HG03432 (cell line): Measurements from ENCODE around the gene NPAS1.

Experiments used
- ATAC-seq: cut with Tn5 transposase; IDR thresholded peaks from one replicate; pipeline ENCODE4 v1.9.1; 2021; ENCODE audit warnings: mild to moderate bottlenecking, moderate library complexity; ENCODE audit not compliant: unreplicated experiment

Gene NPAS1

DNA sequence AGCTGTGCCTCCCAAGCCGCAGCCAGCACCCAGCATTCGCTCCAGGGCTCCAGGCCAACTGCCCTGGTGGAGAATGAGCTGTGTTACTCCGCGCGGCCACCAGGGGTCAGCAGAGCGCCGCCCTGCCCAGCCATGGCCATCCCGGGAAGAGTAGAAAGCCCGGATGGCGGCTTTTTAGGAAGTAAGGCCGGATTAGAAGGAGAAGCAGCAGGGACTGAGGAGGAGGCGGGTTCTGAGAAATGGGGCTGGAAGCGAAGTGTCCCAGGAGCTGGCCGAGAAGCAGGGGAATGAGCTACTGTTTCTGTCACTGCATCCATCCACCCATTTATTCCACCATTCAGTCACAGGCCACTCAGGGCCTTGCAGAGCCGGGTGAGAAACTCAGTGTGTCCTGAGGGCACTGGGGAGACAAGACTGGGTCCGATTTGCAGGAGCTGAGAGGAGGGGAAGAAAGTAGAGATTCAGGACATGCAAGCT lies 6.6 kb upstream of the NPAS1 start:
- ATAC-seq: no peak

GRCh38 chr19:47018923-47019322 lies 714 bp upstream of the NPAS1 start:
- no peak for ATAC-seq

DNA sequence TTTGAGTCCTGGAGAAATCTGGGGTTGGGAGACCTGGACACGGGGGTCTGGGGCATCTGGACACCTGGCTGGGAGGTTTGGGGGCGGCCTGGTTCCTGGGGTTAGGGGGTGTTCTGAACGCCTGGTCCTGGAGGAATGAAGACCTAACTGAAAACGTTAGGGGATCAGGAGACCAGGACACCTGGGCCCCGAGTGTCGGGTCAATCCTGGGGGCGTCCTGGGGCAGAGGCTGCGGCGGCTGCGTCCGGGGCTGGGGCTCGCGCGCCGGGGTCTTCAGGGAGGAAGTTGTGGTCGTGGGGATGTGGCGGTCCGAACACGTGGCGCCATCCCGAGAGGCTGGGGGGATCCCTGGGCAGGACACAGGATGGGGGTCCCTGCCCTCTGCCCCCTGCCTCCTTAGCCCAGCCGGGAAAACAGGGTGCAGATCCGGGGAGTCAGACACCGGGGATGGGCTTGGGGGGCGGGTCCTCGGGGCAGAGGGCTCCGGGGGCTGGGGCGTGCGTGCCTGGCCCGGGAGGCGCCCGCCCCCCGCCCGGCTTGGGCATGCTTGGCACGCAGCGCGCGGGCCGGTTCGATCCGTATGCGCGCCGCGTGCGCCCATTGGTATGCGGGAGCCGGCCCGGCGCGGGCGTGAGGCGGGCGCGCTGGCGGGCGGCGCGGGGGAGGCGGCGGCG lies 632 bp downstream of the NPAS1 start:
- ATAC-seq: no peak

- ATAC-seq: no peak
These were observed 1.4 kb downstream of the NPAS1 start for GRCh38 chr19:47020992-47021496.

- no peak for ATAC-seq
These were observed 2.0 kb downstream of the NPAS1 start for GRCh38 chr19:47021536-47022139.

GRCh38 chr19:47022140-47022536 lies 2.5 kb downstream of the NPAS1 start:
- ATAC-seq: no peak

DNA sequence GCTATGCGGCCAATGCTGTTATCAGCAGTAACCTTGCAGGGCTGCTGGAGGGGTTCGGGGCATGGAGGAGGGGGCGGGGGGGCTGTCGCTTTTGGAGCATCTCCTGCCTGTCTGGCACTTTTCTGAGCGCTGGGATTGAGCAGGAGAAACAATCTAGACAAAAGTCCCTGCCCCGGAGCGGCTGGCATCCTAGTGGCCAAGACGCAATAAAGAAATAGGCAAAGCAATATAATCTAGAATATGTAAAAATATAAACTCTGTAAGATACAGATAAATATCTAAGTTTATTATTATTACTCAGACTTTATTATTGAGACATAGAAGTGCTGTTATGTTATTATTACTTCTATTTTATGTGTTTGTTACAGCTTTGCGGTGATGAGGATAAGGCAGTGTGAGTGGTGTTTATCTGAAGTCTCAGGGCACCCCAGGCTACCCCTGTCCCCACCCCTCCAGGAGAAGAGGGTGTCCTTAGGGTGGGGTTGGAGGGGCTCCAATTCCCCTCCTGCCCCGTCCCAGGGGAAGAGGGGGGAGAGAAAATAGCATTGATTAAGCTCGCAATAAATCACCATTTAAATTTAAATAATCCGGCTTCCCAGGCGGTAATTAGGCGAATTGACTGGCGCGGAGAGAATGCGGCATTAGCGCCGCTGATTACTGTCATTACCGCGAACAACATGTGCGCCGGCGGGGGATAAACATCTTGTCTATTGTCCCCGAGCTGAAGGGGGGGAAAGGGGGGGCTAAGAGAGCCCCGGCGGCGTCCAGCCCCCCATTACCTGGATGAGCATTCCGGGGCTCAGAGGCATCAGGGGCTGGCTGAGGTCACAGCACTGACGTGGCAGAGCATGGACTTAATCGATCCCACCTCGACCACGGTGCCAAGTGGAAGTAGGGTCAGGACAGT lies 3.2 kb downstream of the NPAS1 start:
- ATAC-seq: no peak

DNA sequence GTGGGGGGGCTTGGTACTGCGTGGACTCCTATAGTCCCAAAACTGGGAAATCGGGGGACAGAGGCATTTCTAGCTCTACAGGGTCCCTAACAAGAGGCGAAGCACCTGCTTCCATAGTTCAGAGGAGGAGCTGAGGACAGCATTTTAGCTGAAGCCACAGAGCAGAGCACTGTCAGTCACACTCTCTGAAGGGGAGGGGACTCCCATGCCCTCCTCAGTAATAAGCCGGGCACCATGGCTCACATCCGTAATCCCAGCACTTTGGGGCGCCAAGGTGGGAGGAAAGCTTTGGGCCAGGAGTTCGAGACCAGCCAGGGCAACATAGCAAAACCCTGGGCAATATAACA lies 3.8 kb downstream of the NPAS1 start:
- no peak for ATAC-seq

GRCh38 chr19:47024502-47024901 lies 4.9 kb downstream of the NPAS1 start:
- ATAC-seq: no peak

GRCh38 chr19:47026156-47026555 lies 6.5 kb downstream of the NPAS1 start:
- no peak for ATAC-seq

- ATAC-seq: no peak
These were observed 7.3 kb downstream of the NPAS1 start for GRCh38 chr19:47026889-47027288.

GRCh38 chr19:47027586-47028088 lies 8.0 kb downstream of the NPAS1 start:
- ATAC-seq: no peak

DNA sequence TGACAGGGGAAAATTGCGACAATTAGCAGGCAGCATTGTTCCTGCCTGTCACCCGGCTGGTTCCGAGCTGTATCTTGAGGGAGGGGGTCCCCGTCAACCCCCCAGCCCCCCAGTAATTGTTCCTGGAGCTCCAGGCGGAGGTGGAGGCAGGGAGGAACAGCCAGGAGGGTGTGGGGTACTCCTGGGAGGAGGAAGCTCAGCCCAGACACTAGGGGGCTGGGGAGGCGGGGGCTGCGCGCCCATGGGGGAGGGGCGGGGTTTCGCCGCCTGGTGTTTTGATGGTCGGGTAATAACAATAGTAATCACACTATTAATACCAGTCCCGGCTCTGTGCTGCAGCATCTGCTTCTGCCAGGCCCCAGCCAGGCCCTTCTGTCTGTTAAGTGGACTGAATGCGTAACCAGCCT lies 8.6 kb downstream of the NPAS1 start:
- ATAC-seq: no peak

GRCh38 chr19:47032171-47032811 lies 12.7 kb downstream of the NPAS1 start:
- ATAC-seq: no peak

DNA sequence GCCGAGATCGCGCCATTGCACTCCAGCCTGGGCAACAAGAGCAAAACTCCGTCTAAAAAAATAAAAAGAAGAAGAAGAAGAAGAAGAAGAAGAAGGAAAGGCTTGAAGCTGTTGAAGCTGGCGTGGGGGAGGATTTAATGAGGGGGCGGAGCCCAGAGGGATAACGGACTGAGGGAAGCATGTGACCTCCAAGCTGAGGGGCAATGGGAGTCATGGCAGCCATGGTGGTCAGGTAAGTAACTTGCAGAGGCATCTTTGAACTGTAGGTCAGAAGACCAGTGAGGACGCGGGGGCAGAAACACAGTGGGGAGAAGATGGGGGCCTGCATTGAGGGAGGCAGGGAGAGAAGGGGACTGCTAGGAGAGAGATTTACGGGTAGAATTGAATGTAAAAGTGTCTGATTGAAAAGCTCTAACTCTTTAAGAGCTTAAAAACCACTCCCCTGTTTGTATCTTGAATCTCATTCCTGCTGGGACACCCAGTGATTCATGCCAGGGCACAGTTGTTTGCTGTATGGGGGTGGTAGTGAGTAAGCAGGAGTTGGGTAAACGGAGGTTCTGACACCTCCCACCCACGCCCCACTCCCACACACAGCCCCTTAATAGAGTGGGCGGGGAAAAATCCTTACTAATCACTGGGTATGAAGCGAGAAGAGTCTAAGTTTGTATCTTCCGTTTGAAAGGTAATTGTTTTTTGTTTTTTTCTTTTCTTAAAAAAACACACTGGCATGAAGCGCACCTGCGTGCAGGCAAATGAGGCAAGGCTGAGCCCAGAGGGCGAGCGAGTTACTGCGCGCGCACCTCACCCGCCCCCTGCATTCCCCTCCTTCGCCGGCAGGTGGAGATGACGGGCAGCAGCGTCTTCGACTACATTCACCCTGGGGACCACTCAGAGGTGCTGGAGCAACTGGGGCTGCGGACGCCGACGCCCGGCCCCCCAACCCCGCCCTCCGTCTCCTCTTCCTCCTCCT lies 15.8 kb downstream of the NPAS1 start:
- peak; percentile 88 for ATAC-seq

DNA sequence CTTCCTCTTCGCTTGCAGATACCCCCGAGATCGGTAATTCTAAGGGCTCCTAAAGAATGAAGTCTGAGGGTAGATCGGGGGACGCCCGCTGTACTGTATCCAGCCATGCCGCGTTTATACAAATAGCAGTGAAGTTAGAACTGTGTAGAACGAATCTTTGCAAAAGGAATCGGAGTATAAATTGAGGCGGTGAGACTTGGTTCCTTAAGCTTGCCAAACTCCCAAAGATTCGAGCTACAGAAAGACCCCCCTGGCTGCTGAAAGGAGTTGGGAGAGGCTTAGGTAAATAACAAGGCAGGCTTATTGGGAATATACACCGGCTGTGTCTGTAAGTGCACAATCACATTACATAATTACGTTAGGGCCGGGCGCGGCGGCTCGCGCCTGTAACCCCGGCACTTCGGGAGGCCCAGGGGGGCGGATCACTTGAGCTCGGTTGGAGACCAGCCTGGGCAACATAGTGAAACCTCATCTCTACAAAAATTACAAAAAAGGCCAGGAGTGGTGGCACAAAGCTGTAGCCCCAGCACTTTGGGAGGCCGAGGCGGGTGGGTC lies 16.5 kb downstream of the NPAS1 start:
- ATAC-seq: no peak

- no peak for ATAC-seq
These were observed 18.1 kb downstream of the NPAS1 start for GRCh38 chr19:47037766-47038165.

GRCh38 chr19:47039239-47039874 lies 19.7 kb downstream of the NPAS1 start:
- ATAC-seq: no peak

DNA sequence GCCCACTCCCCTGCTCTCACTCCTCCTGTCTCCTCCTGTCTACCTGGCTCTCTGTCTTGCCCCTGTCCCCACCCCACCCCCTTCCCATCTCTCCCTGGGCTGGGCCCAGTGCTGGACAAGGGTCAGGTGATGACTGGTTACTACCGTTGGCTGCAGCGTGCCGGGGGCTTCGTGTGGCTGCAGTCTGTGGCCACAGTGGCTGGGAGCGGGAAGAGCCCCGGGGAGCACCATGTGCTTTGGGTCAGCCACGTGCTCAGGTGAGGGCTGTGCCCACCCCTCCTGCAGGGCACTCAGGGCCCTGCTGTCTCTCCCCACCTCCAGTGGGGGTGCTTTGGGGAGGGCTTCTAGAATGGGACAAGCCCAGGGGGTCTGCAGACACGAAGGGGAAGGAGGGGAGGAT lies 21.2 kb downstream of the NPAS1 start:
- no peak for ATAC-seq
